ENCODE results near the gene MYBPHL.
"Not testable (repeated sequence)": the region's sequence is repeated elsewhere in the genome, so short reads cannot be mapped to it uniquely, and the experiment has no call there.

Gene MYBPHL

GRCh38 chr1:109307274-109308021 lies 637 bp upstream of the MYBPHL start:
- TF ChIP-seq CTCF (IDR thresholded peaks at IDR 0.05; ENCODE audit: low read depth, low read length), result no peak
- no peak for DNase-seq (ENCODE audit: extremely low read depth, low read depth)

GRCh38 chr1:109305991-109306390 lies 820 bp downstream of the MYBPHL start:
- DNase-seq (ENCODE audit: extremely low read depth, low read depth), result not testable (repeated sequence)

GRCh38 chr1:109304226-109304920 lies 2.4 kb downstream of the MYBPHL start:
- TF ChIP-seq CTCF (IDR thresholded peaks at IDR 0.05; ENCODE audit: low read depth, low read length), result no peak
- no peak for DNase-seq (ENCODE audit: extremely low read depth, low read depth)

GRCh38 chr1:109301874-109302273 lies 4.9 kb downstream of the MYBPHL start:
- no peak for TF ChIP-seq CTCF (IDR thresholded peaks at IDR 0.05; ENCODE audit: low read depth, low read length)
- no peak for DNase-seq (ENCODE audit: extremely low read depth, low read depth)

- TF ChIP-seq CTCF (IDR thresholded peaks at IDR 0.05; ENCODE audit: low read depth, low read length), result no peak
- DNase-seq (ENCODE audit: extremely low read depth, low read depth), result no peak
Observed at GRCh38 chr1:109300650-109301151, 6.1 kb downstream of the MYBPHL start.

- TF ChIP-seq CTCF (IDR thresholded peaks at IDR 0.05; ENCODE audit: low read depth, low read length), result no peak
- no peak for DNase-seq (ENCODE audit: extremely low read depth, low read depth)
Observed at GRCh38 chr1:109299558-109300343, 7.1 kb downstream of the MYBPHL start.

GRCh38 chr1:109298666-109299557 lies 7.9 kb downstream of the MYBPHL start:
- TF ChIP-seq CTCF (IDR thresholded peaks at IDR 0.05; ENCODE audit: low read depth, low read length), result no peak
- DNase-seq (ENCODE audit: extremely low read depth, low read depth), result peak; percentile 34

Data from AG09319 (cell line).